DOHH2 (cell line): Measurements from ENCODE around the gene APBA2.

Source experiments
- CTCF ChIP-seq: fragments of 200-600 bp; sonication (generic); IDR thresholded peaks from one replicate; pipeline ENCODE4 v1.5.1; 2014; ENCODE audit warnings: antibody characterized with exemption, mild to moderate bottlenecking, low read depth, low read length; ENCODE audit not compliant: poor library complexity, severe bottlenecking
- EZH2phosphoT487 ChIP-seq: fragments of 200-600 bp; sonication (generic); IDR thresholded peaks from 2 replicates; pipeline ENCODE4 v1.6.1; 2017; ENCODE audit warnings: borderline replicate concordance, mild to moderate bottlenecking, antibody characterized with exemption, low read length, moderate library complexity, mixed read lengths

GRCh38 chr15:28891588-28891987 is 5.8 kb downstream of the APBA2 start:
- TF ChIP-seq CTCF: no peak
- no peak for TF ChIP-seq EZH2phosphoT487
